Activated CD8-positive, alpha-beta T cell treated with anti-CD3 and anti-CD28 coated beads for 36 hours (primary cell): ENCODE measurements around the gene MARCHF3. TPM values are rescaled to one million over a fixed set of nuclear protein-coding genes. Genes with fewer than 3 reads are reported as not detected.

Experiments used
- ATAC-seq: fragments of 200-7000 bp; cut with Tn5 transposase; one replicate; pipeline ENCODE4 v1.10.0; 2021; ENCODE audit warnings: mild to moderate bottlenecking, moderate library complexity
- CTCF ChIA-PET: fragments of 350-600 bp; sonication (Branson Sonifier 250); formaldehyde crosslinking; loops from one replicate; lab custom pipeline; 2021; ENCODE audit warnings: antibody characterized with exemption; lab: Charles Lee
- POLR2A ChIA-PET: fragments of 350-600 bp; sonication (Branson Sonifier 250); formaldehyde crosslinking; loops from one replicate; lab custom pipeline; 2021; ENCODE audit warnings: antibody characterized with exemption; lab: Charles Lee
- DNase-seq: peaks from one replicate; pipeline ENCODE4 v3.0.0-alpha.2; 2020
- H3K27ac Mint-ChIP-seq: one replicate; pipeline ENCODE4 v1.8.0; 2021; ENCODE audit warnings: mild to moderate bottlenecking, mixed read lengths
- H3K27me3 Mint-ChIP-seq: one replicate; pipeline ENCODE4 v1.8.0; 2021; ENCODE audit warnings: mixed read lengths
- H3K36me3 Mint-ChIP-seq: one replicate; pipeline ENCODE4 v1.8.0; 2021; ENCODE audit warnings: low read depth, mixed read lengths
- H3K4me1 Mint-ChIP-seq: one replicate; pipeline ENCODE4 v1.8.0; 2021; ENCODE audit warnings: low read depth, mixed read lengths
- H3K4me3 Mint-ChIP-seq: one replicate; pipeline ENCODE4 v1.8.0; 2021; ENCODE audit warnings: mild to moderate bottlenecking, moderate library complexity, mixed read lengths
- H3K9me3 Mint-ChIP-seq: one replicate; pipeline ENCODE4 v1.8.0; 2021; ENCODE audit warnings: mixed read lengths
- CTCF ChIP-seq: fragments of 200-600 bp; IDR thresholded peaks from one replicate; pipeline ENCODE4 v1.8.0; 2022; ENCODE audit warnings: antibody characterized with exemption, mild to moderate bottlenecking
- intact Hi-C: fragments of 100-400 bp; cut with micrococcal nuclease; formaldehyde crosslinking; loops from one replicate; pipeline ENCODE4 v1.10.0; 2022
- total RNA-seq, 2 experiments: library from RNA; stranded (reverse); gene quantifications; one replicate each; pipeline ENCODE4 v1.2.3, GENCODE V29; 2021

MARCHF3 gene
- total RNA-seq, 2 experiments from 2014 or later: 6.1 TPM

GRCh38 chr5:127004721-127005120, 25.6 kb downstream of the MARCHF3 start:
- DNase-seq (no peak), ATAC-seq (no peak)
- Mint-ChIP-seq H3K4me3 (no peak overlapping the region), H3K27me3 (no peaks in the 10 kb centered on the region), H3K36me3 (no peaks in the 10 kb centered on the region), H3K9me3 (no peaks in the 10 kb centered on the region), H3K4me1 (peaks cover 5% of the 10 kb centered on the region), H3K27ac (no peak overlapping the region)
- POLR2A ChIA-PET: no interaction called here
- CTCF ChIA-PET: no interaction called here
- no peak for TF ChIP-seq CTCF
- intact Hi-C loops: no loop called here

GRCh38 chr5:127003798-127004495, 26.4 kb downstream of the MARCHF3 start:
- intact Hi-C loops: no loop called here
- Mint-ChIP-seq H3K27me3 (no peaks in the 10 kb centered on the region), H3K36me3 (no peaks in the 10 kb centered on the region), H3K9me3 (no peaks in the 10 kb centered on the region), H3K27ac (no peak overlapping the region), H3K4me1 (no peaks in the 10 kb centered on the region), H3K4me3 (no peak overlapping the region)
- ATAC-seq (no peak), DNase-seq (no peak)
- CTCF ChIA-PET: no interaction called here
- no peak for TF ChIP-seq CTCF
- POLR2A ChIA-PET: no interaction called here

GRCh38 chr5:127002390-127002789, 28.0 kb downstream of the MARCHF3 start:
- TF ChIP-seq CTCF: no peak
- Mint-ChIP-seq H3K27me3 (no peaks in the 10 kb centered on the region), H3K36me3 (no peaks in the 10 kb centered on the region), H3K4me3 (no peak overlapping the region), H3K4me1 (no peaks in the 10 kb centered on the region), H3K27ac (no peak overlapping the region), H3K9me3 (no peaks in the 10 kb centered on the region)
- DNase-seq (no peak), ATAC-seq (no peak)
- ChIA-PET POLR2A (no interaction called here), CTCF (no interaction called here)
- intact Hi-C loops: no loop called here

- POLR2A ChIA-PET: no interaction called here
- no peaks in the 10 kb centered on the region for H3K4me1 Mint-ChIP-seq
- intact Hi-C loops: no loop called here
Measured at GRCh38 chr5:127001621-127002296, 28.6 kb downstream of the MARCHF3 start.

More at GRCh38 chr5:127001621-127002296, 28.6 kb downstream of the MARCHF3 start:
- Mint-ChIP-seq H3K36me3 (no peaks in the 10 kb centered on the region), H3K9me3 (no peaks in the 10 kb centered on the region), H3K4me3 (no peak overlapping the region), H3K27ac (no peak overlapping the region), H3K27me3 (no peaks in the 10 kb centered on the region)
- no peak for TF ChIP-seq CTCF
- ATAC-seq (no peak), DNase-seq (no peak)
- CTCF ChIA-PET: no interaction called here
